Adrenal gland (tissue), 12 donors: Measurements from ENCODE around the gene CRYBA1. TPM values are rescaled to one million over a fixed set of nuclear protein-coding genes. Genes with fewer than 3 reads are reported as not detected.

Source experiments
- DNase-seq, 7 donors: peaks; one replicate each; pipeline ENCODE4 v3.0.0-alpha.2; 2019 to 2020
- H3K27ac ChIP-seq, 5 donors: fragments of 200-600 bp; sonication (generic) in 4 of 5; 1 replicate in 3 of 5; 2 replicates in 2 of 5; pipeline versions ENCODE4 v1.5.1 to v1.8.0; 2016 to 2020; ENCODE audit warnings: mild to moderate bottlenecking in 1 of 5
- H3K27me3 ChIP-seq: fragments of 200-600 bp; 2 replicates; pipeline ENCODE4 v1.8.0; 2021
- H3K36me3 ChIP-seq, 2 donors: fragments of 200-600 bp; replicated peaks in 1 of 2; 1 replicate in 1 of 2; 2 replicates in 1 of 2; pipeline versions ENCODE4 v1.5.1 to v1.8.0; 2018 to 2022
- H3K4me1 ChIP-seq, 2 donors: fragments of 200-600 bp; replicated peaks in 1 of 2; 1 replicate in 1 of 2; 2 replicates in 1 of 2; pipeline versions ENCODE4 v1.5.1 to v1.8.0; 2018 to 2021
- H3K4me3 ChIP-seq, 4 donors: fragments of 200-600 bp; sonication (generic) in 3 of 4; one replicate each; pipeline ENCODE4 v1.5.1; 2016 to 2018
- H3K9me3 ChIP-seq, 3 donors: fragments of 200-600 bp; sonication (generic) in 1 of 3; replicated peaks in 1 of 3; 1 replicate in 2 of 3; 2 replicates in 1 of 3; pipeline versions ENCODE4 v1.5.1 to v1.8.0; 2016 to 2021
- POLR2A ChIP-seq, 2 donors: fragments of 450-650 bp; IDR thresholded peaks; one replicate each; pipeline ENCODE4 v1.6.1; 2017; ENCODE audit warnings: antibody characterized with exemption in 2 of 2, mild to moderate bottlenecking in 2 of 2, moderate library complexity in 1 of 2
- WGBS, 4 donors: extraction: QIAGEN DNeasy Blood & Tissue Kit in 2 of 4; methylation state at CpG; one replicate each; pipeline versions ENCODE4 v1.1.5 to v1.1.7; 2013 to 2017; 5-methylcytosine and 5-hydroxymethylcytosine counted together
- intact Hi-C, 2 donors: fragments of 100-400 bp; cut with DNase I; formaldehyde crosslinking; loops; one replicate each; pipeline versions ENCODE4 v1.14.1 to v1.15.0; 2022 to 2023
- polyA plus RNA-seq, 3 donors: library from polyadenylated mRNA; stranded (reverse); fragments of 200-250 nt in 2 of 3; fragments of 350-450 nt in 1 of 3; fragmentation: Illumina TruSeq in 1 of 3; extraction: RNeasy Lipid Tissue Mini Kit (QIAGEN cat#74804) in 1 of 3; gene quantifications; one replicate each; pipeline ENCODE4 v1.2.3, GENCODE V29; 2013 to 2014
- total RNA-seq, 9 donors: library from RNA; depleted of rRNA in 4 of 9; stranded (reverse); fragments of >200 nt in 4 of 9; fragments of 120-200 nt in 1 of 9; fragmentation: NEBNext Ultra II Directional in 1 of 9; extraction: Animal tissue kit (Norgen Biotek cat#: 25700) in 1 of 9; gene quantifications; one replicate each; pipeline versions ENCODE4 v1.1.0 to v1.2.4, GENCODE V29; 2013 to 2023
- TF ChIP-seq, protein P1 (sequence below), 6 experiments: fragments of 450-650 bp in 4 of 6; fragments of 200-600 bp in 2 of 6; sonication (generic) in 1 of 6; IDR thresholded peaks; 1 replicate in 5 of 6; 2 replicates in 1 of 6; pipeline versions ENCODE4 v1.5.1 to v1.8.0; 2016 to 2021; ENCODE audit warnings: antibody characterized with exemption in 6 of 6, mild to moderate bottlenecking in 2 of 6, moderate library complexity in 1 of 6
- donor health status: healthy with polysubstance abuse.
- donor health status: Bipolar disorder and iron deficiency.
- donor health status: DM: yes; HTN: yes; CAD: no.
- donor health status: DM: no; HTN: no; CAD: no.
- donor health status: DM: no; HTN: no; CAD: no.
- donor health status: DM: yes; HTN: yes; CAD: no.

Gene CRYBA1
- total and polyA plus RNA-seq, 12 donors: not detected

DNA sequence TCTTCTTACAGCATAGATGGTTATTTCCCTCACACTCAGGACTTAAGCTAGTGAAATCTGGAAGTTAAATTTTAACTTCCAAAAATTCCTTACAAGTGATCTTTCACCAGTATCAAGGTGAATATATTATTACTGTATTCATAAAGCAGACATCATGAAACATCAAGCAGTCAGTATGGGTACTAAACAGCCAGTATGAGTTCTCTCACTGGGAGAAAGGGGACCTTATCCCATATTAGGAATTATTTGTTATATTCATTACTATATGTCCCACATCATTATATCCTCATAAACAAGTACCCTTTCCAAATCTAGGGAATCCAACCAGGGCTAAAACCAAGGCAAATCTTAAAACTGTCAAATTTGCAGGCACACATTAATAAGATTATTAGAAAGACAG, 32.0 kb downstream of the CRYBA1 start:
- intact Hi-C loops: no loop called here
- no peaks in the 10 kb centered on the region for H3K9me3 ChIP-seq
- no peak overlapping the region for H3K4me3 ChIP-seq
- no peak overlapping the region for H3K27ac ChIP-seq
- TF ChIP-seq, protein P1, sequence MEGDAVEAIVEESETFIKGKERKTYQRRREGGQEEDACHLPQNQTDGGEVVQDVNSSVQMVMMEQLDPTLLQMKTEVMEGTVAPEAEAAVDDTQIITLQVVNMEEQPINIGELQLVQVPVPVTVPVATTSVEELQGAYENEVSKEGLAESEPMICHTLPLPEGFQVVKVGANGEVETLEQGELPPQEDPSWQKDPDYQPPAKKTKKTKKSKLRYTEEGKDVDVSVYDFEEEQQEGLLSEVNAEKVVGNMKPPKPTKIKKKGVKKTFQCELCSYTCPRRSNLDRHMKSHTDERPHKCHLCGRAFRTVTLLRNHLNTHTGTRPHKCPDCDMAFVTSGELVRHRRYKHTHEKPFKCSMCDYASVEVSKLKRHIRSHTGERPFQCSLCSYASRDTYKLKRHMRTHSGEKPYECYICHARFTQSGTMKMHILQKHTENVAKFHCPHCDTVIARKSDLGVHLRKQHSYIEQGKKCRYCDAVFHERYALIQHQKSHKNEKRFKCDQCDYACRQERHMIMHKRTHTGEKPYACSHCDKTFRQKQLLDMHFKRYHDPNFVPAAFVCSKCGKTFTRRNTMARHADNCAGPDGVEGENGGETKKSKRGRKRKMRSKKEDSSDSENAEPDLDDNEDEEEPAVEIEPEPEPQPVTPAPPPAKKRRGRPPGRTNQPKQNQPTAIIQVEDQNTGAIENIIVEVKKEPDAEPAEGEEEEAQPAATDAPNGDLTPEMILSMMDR (IDR thresholded peaks at IDR 0.05): no peak
- TF ChIP-seq POLR2A (IDR thresholded peaks at IDR 0.05): no peak
- H3K4me1 ChIP-seq: peaks cover 0 to 63% of the 10 kb centered on the region in 2 donors
- H3K36me3 ChIP-seq: peaks cover 0 to 46% of the 10 kb centered on the region in 2 donors
- H3K27me3 ChIP-seq: no peaks in the 10 kb centered on the region
- no peak for DNase-seq

DNA sequence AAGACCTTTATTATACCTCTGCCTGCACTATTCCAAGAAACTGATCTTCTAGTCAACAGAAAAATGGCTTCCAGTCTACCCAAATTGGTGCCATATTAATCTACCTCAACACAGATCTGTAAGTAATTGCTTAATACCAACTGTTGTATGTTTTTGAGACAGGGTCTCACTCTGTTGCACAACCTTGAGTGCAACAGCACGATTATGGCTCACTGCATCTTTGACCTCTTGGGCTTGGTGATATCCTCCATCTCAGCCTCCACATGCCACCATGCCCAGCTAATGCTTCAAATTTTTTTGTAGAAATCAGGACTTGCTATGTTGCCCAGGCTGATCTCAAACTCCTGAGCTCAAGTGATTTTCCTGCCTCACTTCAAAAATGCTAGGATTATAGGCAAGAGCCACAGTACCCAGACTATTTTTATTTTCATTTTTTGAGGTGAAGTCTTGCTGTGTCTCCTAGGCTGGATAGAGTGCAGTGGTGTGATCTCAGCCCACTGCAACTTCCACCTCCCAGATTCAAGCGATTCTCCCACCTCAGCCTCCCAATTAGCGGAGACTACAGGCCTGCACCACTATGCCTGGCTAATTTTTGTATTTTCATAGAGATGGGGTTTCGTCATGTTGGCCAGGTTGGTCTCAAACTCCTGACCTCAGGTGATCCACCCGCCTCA, 32.9 kb downstream of the CRYBA1 start:
- H3K36me3 ChIP-seq: peaks cover 0 to 49% of the 10 kb centered on the region in 2 donors
- WGBS, 4 donors: 92 to 100% (median 96%) methylated on average over 5 of the region's 5 CpGs

DNA sequence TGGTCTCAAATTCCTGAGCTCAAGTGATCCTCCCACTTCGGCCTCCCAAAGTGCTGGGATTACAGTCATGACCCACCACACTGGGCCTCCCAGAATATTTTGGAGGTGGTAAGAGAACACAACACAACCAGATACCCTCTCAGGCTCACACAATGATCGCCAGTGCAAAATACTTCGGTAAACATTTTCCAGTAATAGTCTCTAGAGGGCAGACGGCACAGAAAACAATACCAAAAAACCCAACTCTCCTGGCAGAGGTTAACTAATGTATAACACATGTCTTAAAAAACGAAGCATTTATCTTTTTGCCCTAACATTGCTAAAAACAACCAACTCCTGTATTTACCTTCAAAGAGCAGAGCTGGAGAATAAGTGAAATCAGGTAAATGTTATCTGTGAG, 36.8 kb downstream of the CRYBA1 start:
- H3K4me1 ChIP-seq: peaks cover 0 to 72% of the 10 kb centered on the region in 2 donors
- no peak for DNase-seq

More for the DNA sequence above, 32.9 kb downstream of the CRYBA1 start:
- TF ChIP-seq, protein P1 (IDR thresholded peaks at IDR 0.05): no peak
- no peak for TF ChIP-seq POLR2A (IDR thresholded peaks at IDR 0.05)
- H3K27me3 ChIP-seq: no peaks in the 10 kb centered on the region
- DNase-seq: no peak
- no peaks in the 10 kb centered on the region for H3K9me3 ChIP-seq
- peaks cover 0 to 71% of the 10 kb centered on the region in 2 donors for H3K4me1 ChIP-seq
- H3K27ac ChIP-seq: no peak overlapping the region
- no peak overlapping the region for H3K4me3 ChIP-seq
- intact Hi-C loops: loop anchor here in 1 of 2 donors (10.0 kb wide), 1 partner anchor 135 kb away; no protein-coding TSS in a partner anchor

DNA sequence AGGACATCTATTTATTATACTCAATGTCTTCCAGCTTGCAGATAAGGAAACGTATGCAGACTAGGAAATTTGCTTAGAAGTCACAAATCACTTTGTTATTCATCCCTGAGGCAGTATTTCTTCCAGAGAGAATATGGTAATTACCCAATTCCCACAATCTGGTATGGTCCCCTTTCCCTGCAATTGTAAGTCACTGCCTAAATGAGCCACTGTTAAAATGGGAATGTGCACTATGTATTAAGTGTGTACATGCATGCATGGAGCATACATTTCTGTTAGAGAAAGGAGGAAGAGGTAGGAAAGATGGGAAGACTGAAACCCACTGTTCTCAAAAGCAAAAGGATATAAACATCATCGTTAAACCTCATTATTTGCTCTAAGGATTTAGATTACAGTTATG, 37.3 kb downstream of the CRYBA1 start:
- H3K4me3 ChIP-seq: no peak overlapping the region
- no peaks in the 10 kb centered on the region for H3K27me3 ChIP-seq
- no peaks in the 10 kb centered on the region for H3K9me3 ChIP-seq
- 48 to 56% (median 53%) methylated on average over 2 of the region's 2 CpGs for whole genome bisulfite sequencing, 4 donors
- intact Hi-C loops: loop anchor here in 1 of 2 donors (10.0 kb wide), 1 partner anchor 139 kb away; no protein-coding TSS in a partner anchor
- peaks cover 2 to 72% of the 10 kb centered on the region in 2 donors for H3K4me1 ChIP-seq
- no peak overlapping the region for H3K27ac ChIP-seq
- TF ChIP-seq, protein P1 (IDR thresholded peaks at IDR 0.05): no peak
- no peak for TF ChIP-seq POLR2A (IDR thresholded peaks at IDR 0.05)
- DNase-seq: no peak
- H3K36me3 ChIP-seq: peaks cover 0 to 71% of the 10 kb centered on the region in 2 donors

More for the DNA sequence above, 36.8 kb downstream of the CRYBA1 start:
- WGBS, 4 donors: 70 to 74% (median 71%) methylated on average over 5 of the region's 5 CpGs
- H3K9me3 ChIP-seq: no peaks in the 10 kb centered on the region
- H3K36me3 ChIP-seq: peaks cover 0 to 71% of the 10 kb centered on the region in 2 donors
- H3K4me3 ChIP-seq: no peak overlapping the region
- no peak for TF ChIP-seq POLR2A (IDR thresholded peaks at IDR 0.05)
- TF ChIP-seq, protein P1 (IDR thresholded peaks at IDR 0.05): no peak
- intact Hi-C loops: loop anchor here in 1 of 2 donors (10.0 kb wide), 1 partner anchor 139 kb away; no protein-coding TSS in a partner anchor
- H3K27ac ChIP-seq: no peak overlapping the region
- H3K27me3 ChIP-seq: no peaks in the 10 kb centered on the region
